GM19240 (cell line): ENCODE measurements around the gene WARS2.

Experiments
- DNase-seq: peaks from one replicate; pipeline ENCODE4 v3.0.0; 2011; ENCODE audit warnings: low spot score; ENCODE audit not compliant: insufficient read length

The WARS2 gene

DNA sequence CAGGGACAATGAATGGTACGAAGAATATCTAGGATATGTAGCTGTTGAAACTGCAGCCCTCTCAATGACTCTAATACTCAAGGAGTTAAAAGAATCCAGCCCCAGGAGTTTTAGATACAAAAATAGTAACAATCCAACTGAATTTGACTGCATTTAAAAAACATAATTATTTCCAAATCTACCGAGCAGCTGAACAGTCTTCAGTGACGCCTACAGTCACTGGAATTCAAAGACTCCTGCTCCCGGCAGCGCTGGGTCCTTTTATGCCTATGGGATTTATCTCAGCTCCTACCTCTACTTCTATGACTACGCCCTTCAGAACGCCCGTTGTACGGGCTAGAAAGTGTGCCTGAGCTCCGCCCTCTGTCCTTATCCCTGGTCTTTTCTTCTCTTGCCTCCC, 55.7 kb downstream of the WARS2 start:
- DNase-seq, result no peak

DNA sequence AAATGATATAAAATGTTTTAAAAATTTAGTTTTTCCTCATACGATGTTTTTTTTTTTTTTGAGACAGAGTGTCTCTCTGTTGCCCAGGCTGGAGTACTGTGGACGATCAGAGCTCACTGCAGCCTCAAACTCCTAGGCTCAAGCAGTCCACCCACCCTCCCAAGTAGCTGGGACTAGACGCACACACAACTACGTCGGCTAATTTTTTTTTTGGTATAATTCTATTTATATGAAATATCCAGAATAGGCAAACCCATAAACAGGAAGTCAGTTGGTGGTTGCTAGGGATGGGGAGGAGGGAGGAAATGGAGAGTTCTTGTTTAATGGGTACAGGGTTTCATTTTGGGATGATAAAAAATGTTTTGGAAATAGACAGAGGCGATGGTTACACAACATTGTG, 56.5 kb downstream of the WARS2 start:
- no peak for DNase-seq

DNA sequence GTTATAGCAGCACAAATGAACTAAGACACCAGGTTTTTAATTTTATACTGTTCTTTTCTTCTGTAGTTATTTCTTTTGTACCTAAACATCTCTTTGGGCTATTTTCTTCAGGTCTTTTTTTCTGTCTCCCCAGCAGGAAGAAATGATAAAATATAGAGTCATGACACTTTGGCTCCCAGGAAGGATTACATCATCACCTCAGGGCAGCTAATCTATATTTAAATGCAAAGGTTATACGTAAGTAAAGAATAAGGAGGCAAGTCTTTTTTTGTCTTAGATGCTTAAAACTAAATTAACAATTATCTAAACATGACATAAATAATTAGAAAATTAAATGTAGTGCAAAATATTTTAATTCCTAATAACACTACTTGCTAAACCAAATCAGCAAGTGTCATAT, 57.0 kb downstream of the WARS2 start:
- DNase-seq, result no peak

DNA sequence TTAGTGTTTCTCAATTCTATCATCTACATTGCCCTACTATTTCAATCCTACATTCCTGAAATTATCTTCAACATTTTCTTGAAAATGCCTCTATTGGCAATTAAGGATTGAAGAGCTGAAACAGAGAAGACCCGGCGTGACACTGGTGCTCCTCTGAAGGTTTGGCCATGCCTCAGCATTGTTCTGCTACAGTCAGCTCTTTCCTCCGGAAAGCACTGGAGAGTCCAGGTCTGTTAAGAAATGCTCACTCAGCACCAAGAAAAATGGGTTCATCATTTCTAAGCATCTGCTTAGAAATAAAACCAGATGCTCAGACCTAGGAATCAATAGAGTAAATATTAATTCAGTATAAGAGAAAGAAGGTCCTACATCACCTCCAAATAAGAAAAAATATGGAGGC, 58.8 kb downstream of the WARS2 start:
- no peak for DNase-seq

DNA sequence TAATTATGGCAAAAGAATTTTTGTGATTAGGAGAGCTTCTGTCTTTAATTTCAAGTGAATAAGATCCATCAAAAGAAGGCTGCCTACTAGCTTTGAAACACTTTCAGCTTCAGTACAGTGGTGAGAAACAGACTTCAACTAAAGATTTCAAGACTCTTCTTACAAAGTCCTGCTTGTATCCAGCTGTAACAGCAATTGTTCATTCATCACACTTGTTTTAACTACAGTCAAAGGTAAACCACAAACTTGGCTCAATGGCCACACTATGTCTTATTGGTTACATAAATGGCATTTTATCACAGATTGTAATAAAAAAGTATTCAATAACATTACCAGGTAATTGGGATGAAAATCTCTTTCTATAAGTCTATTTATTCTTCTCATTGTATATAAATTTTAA, 59.2 kb downstream of the WARS2 start:
- DNase-seq, result no peak

DNA sequence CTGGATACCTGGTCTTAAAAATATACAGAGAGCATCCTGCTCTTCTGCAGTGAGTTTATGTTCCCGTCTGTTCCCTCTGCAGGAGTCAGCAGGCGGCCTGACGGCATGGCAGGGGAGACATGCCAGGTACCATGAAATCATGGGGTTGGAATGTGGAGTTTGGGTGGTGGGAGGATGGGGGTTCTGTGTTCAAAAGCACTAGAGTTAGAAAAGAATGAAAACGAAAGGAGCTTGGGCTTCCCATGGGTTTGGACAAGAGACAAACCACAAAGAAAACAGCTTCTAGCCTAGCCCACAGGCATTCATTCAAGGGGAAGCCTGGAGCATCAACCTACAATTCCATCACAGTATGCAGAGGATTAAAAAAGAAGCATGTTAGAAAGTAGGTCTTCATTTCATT, 59.9 kb downstream of the WARS2 start:
- no peak for DNase-seq

DNA sequence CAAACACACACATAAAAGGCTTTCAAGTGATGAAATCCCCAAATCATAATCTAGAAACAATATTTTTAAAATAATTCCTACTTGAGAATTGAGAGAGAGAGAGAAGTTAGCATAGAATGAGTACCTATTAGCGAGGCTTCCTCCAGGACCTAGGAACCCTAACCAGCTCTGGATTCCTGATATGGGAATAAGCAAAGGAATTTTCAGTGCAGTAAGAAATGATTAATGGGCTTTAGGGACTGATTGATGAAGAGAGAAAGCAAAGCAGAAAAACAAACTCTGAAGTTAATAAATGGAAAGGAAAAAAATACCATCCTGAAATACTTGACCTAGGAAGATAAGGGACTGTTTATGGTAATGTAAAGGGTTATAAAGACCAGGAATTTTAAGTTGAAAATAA, 60.6 kb downstream of the WARS2 start:
- DNase-seq, result no peak

DNA sequence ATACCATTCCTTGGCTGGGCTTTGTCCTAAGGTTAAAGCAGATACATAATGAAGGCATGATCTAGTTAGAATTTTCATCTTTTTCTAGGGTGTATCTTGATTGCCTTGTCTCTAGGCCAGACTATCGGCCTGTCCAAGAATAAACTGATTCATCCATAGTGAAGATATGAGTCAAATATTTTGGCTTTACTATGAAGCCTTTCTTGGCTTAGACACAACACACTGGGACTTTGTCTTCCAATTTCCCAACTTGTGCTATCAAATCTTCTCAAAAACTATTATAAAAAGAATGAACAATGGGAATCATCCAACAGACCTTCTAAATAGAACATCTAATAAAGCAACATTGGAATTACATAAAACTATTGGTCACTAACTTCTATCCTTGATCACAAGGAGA, 64.8 kb downstream of the WARS2 start:
- DNase-seq, result no peak

DNA sequence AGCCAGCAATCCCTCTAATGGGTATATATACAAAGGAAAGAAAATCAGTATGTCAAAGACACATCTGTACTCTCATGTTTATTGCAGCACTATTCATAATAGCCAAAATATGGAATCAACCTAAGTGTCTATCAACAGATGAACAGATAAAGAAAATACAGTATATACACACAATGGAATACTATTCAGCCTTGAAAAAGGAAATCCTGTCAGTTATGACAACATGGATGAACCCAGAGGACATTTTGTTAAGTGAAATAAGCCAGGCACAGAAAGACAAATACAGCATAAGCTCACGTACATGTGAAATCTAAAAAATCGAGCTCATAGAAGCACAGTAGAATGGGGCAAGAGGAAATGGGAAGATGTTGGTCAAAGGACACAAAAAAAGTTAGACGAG, 69.1 kb downstream of the WARS2 start:
- DNase-seq, result no peak

DNA sequence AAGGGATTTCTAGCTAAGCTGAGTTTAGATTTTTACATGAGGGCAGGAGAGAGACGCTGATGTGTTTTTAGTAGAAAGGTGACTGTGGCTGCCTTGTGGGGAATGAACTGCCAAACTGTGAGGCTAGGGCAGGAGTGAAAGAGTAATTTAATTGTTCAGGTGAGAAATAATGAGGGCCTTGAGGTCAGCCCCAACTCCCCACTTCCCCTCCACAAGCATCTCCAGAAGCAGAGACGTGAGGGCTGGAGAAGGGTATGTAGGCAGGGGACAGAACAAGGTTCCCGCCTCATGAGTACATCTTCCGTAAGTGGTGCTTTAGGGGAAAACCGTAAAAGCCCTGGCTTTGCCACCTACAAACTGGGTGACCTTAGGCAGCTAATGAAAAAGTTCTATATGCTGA, 70.8 kb downstream of the WARS2 start:
- DNase-seq, result no peak

DNA sequence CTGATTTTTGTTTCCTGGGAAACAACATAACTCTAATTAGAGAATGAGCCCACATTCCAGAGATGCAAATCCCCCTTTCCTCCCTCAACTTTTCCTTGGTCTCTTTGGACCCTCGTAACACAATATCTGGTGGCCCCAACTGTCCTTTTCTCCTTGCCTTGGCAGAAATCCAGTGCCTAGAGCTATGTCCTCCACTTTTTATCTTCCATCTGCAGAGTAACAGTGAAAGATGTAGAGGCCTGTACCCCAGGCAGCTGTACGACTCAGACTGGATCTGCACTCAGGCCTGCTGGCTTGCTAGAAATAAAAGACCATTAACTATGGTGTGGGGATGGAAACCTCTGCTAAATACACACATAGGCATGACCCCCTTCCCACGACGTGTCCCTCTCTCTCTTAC, 72.0 kb downstream of the WARS2 start:
- DNase-seq, result no peak

DNA sequence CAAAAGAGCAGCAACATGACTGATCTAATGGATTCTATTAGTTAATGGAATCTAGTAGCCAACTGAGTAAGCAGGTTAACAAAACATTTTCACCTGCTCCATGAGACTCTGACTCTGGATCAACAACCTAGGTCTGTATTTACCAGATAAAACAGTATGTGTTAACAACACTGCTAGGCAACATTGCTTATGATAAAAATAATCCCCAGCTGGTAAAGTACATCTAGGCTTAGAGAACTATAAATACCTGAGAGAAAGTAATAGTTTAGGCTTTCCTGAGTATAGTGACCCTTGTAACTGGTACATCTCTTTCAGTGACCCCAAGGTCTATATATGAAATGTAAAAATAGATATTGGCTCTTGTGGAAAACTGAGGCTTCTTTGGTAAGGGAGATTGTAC, 78.8 kb downstream of the WARS2 start:
- DNase-seq, result no peak

DNA sequence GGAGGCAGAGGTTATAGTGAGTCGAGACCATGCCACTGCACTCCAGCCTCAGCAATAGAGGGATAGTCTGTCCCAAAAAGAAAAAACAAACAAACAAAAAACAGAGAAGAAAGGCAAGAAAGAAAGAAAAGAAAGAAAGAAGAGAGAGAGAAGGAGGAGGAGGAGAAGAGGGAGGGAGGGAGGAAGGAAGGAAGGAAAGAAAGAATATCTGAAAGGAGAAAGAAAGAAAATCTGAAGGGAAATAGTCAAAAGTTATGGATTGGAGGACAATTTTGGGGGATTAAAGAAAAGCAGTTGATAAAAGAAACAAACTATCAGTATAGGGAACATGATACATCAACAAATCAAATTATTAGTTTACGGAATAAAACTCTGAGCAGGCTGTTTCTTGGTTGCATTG, 84.9 kb downstream of the WARS2 start:
- no peak for DNase-seq

DNA sequence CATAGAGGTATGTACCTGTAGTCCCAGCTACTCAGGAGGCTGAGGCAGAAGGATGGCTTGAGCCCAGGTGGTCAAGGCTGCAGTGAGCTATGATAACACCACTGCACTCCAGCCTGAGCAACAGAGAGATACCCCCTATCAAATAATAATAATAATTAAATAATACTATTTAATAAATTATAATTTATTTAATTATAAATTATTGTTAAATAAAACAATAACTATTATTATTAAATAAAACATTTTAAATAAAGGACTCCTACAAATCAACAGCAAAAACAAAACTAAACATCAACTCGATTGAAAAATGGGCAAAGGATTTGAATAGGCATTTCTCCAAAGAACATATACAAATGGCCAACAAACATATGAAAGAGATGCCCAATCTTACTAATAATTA, 86.5 kb downstream of the WARS2 start:
- DNase-seq, result no peak

DNA sequence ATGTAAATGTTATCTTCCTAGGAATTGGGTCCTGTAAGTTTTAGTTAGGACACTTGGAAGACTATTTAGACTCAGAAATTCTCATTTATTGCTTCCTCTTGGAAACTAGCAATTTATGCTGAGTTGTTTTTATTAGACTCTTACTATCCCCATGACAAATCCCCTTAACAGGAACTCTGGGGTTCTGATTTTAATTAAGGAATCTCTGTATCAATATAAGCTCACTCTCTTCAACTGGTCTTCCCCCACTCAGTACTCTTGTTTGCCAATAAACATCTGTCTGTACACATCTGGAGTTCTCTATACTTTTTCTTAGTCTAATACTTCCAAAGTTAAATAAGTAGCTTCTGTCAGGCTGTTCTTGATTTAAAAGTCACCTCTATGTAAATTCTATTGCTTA, 88.2 kb downstream of the WARS2 start:
- DNase-seq, result no peak

DNA sequence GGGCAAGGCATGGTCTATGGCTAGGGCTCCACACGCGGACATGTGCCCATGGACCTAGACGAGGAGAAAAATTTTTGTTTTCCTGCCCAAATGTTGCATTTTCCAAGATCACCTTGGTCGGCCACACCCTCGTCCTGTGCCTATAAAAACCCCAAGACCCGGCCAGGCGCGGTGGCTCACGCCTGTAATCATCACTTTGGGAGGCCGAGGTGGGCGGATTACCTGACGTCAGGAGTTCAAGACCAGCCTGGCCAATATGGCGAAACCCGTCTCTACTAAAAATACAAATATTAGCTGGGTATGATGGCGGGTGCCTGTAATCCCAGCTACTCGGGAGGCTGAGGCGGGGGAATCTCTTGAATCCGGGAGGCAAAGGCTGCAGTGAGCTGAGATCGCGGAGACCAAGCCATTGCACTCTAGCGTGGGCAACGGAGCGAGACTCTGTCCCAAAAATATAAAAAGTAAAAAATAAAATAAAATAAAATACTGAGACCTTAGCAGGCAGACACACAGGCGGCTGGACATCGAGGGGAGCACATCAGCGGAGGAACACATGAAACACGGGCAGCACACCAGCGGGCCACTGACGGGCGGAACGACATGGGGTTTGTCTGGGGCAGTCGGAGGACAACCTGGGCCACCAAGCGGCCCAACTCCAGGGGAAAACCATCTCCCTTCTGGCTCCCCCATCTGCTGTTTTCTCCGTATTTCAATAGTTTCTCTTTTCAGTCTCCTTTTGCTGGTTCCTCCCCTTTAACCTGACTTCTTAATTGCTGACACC, 91.6 kb downstream of the WARS2 start:
- no peak for DNase-seq

DNA sequence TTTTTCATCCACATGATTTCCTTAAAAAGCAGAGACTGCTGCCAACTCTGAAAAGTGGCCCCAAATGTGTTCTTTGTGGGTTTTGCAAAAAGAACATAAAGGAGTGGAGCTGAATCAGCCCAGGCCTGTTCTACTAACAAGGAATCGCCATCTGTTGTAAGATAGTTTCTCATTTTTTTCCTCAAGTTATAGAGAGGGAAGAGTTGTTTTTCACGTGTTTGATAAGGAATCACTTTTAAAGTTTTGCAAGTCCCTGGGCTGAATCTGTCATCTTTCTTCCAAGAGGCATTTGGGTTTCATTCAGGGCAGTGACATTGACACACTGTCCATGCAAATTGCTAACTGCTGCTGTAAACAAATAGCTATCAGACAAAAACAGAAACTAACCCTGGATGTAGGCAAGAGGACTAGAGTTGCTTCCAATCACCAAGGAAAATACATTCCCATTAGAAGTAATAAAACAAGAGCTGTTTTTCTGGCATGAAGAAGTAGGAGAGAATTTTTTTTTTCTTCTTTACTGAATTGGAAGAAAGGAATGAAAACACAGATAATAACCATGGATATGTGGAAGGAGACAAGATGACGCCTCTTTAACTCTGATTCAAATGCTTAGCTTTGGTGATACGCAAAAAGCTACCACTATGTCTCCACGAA, 93.5 kb downstream of the WARS2 start:
- DNase-seq, result no peak

DNA sequence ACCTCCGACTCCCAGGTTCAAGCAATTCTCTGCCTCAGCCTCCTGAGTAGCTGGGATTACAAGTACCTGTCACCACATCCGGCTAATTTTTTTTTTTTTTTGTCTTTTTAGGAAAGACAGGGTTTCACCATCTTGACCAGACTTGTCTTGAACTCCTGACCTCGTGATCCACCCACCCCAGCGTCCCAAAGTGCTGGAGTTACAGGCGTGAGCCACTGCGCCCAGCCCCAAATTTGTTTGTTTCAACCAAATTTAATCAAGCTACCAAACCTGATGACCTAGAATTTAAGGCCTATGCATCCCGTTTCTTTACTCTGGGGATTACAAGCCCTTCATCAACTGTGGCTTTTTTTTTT, 94.0 kb downstream of the WARS2 start:
- DNase-seq, result no peak

DNA sequence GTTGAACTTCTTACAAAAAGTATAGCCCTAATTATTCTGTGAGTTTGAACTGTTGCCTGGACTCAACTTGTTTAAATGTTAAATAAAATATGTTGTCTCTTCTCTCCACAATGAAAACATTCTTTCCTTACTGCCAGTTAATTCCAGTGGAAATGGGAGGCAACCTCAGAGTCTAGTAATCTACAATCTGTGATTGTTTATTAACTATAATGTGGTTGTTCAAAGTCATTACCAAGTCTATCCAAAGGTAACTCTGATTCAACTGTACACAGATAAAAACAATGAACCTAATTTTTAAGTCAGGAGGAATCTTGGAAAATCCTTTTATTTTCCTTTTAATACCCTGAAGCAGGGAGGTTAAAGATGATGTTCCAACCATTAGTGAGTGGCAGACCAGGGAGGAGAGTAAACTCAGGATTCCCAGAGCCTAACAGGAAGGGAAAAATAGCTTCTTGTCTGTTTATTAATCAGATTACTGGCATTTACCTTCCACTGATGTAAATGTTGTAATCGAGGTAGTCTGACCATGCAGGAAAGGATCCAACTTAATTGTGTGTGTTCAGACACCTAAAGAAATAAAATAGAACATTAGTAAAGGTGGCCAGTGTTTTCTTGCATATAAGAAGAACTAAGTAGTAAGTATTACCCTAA, 95.2 kb downstream of the WARS2 start:
- DNase-seq, result no peak

DNA sequence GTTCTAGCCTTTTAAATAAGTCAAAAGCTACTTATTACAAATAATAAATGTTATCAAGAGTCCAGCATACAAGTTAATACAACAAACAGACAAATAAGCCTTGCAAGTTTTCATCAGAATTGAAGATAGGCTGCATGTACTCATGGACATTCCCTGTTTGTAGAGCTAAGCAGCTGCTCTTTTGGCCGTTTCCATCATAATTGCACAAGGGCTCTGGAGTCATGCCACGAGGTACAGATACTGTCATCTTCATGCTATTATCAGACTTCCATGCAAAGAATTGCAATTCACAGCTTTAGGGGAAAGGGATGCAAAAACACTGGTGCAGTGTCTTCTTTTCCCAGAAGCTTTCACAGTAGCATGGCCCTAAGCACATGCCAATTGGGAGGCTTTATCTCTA, 99.5 kb downstream of the WARS2 start:
- no peak for DNase-seq

DNA sequence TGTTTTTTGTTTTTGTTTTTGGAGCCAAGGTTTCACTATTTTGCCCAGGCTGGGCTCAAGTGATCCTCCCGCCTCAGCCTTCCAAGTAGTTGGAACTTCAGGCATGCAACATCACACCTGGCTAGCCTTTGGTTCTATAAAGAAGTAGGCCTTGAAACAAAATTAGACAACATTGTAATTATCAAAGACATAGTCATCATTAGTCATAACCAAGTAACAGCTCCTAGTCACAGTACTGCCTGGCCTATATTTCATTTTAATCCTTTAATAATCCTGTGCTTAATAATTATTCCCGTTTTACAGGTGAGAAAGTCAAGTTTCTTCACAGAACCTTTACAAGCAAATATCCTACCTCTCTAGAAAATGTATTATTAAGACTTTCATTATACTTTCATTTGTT, 100.0 kb downstream of the WARS2 start:
- DNase-seq, result no peak

DNA sequence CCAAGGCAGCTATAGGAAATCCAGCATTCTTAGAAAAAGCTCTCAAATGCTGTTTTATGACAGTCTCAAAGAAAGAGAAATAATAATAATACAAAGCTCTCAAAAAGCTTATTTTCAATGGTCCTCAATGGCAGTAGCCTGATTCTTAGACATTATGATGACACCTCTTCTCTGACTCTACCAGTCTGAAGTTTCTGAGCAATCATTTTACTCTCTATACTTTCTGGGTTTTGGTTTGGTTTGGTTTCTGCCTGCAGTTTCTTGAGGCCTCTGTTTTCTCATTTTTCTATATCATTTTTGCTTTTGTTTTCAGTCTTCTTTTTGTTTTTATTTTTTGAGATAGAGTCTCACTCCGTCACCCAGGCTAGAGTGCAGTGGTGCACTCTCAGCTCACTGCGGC, 102.1 kb downstream of the WARS2 start:
- DNase-seq, result no peak

DNA sequence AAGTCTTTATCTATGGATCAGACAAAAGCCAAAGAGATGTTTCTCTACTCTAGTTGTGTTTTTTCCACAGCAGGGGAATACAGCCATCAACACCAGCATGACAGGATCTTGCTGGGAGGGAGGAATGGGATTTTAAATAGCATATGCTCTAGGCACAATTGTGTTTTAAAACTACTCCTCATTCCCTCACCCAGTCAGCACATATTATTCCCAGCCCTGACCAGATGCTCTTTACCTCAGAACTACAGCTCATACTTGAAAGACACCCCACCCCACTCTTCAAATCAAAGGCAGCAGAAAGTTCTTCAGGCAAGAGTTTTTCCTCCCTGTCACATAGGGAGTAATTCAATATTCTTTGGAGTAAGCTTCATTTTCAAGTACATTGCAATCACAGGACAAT, 106.1 kb downstream of the WARS2 start:
- DNase-seq, result no peak
